HG03196 (cell line): ENCODE results near the gene LAMA3.

Experiments
- ATAC-seq: cut with Tn5 transposase; IDR thresholded peaks from one replicate; pipeline ENCODE4 v1.9.1; 2021; ENCODE audit not compliant: unreplicated experiment

LAMA3 gene

GRCh38 chr18:23772327-23773024 lies 83.2 kb downstream of the LAMA3 start:
- no peak for ATAC-seq

DNA sequence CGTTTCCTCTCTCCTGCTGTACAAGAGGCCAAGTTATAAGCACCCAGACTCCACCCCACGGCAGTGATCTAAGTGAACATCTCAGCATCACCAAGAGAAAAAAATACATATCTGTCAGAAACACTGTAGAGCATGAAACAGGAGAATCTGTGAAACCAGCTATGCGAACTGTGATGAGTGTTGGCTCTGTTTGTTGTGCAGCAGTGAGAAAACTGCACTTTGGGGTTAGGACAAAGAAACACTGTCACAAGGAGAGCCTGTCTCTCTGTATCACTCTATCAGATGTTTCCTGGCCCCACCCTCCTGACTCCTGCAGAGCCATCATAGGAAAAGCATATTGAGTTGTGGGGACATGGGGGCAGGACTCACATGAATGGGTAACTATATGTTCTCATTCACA lies 87.1 kb downstream of the LAMA3 start:
- no peak for ATAC-seq

GRCh38 chr18:23778828-23779227 lies 89.6 kb downstream of the LAMA3 start:
- ATAC-seq = no peak

DNA sequence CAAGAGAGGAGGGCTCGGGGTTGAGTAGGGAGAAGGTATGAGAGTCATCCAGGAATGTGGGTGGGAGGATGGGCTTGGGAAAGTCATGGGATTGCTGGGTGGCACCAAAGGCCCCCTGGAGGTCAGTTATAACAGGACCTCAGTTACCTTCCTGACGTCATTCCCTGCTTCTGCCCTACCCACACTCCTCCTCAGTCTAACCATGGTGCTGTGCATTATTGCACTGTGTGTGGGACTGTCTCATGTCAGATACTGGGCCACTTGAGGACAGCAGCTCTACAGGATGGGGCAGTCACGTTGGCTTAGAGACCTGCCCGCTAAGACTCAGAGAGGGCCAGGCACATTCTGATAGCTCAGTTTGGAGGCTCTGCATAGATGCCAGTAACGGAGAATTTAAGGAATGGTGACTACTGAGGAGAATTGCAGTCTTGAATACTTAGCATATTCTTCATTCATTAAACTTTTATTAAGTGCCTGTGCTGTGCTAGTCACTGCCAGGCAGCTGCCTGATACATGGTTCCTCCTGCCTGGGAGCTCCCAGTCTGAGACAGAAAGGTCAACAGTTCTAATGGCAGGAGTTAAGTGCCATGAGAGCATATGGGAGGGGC lies 90.5 kb downstream of the LAMA3 start:
- ATAC-seq = no peak

DNA sequence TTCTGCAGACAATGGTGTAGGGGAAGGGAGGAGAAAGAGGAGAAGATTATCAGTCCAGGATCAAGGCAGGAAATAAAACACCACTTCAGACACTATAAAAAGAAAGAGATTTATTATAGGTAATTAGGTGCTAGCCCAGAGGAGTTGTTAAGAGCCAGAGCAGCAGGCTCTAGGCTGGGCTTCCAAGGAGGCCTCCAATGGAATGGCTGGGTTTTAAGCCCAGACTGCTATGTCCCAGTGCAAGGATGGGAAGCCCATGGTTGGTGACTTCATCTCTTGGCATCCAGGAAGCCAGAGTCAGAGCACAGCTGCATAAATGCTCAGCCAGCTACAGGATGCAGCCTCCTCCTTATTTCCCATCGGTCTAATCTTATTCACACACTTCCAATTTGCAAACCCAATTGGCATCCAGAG lies 95.6 kb downstream of the LAMA3 start:
- no peak for ATAC-seq

DNA sequence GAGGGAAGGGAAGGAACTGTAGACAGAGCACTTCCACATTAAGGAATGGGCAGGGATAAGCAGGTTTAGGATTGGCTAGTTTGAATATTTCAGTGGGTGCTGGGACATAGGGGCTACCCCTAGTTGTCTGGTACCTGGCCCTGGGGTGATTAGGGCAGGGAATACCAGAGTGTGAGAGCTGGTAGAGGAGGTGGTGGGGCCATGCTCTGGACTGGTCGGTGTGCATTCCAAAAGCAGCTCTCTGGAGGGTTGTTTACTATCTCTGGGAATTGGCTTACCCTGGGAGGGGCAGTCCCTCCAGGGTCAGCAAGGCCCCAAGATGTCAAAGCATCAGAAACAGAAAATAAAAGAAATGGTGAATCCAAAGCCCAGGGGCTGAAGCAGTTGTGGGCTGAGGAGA lies 103.8 kb downstream of the LAMA3 start:
- no peak for ATAC-seq

DNA sequence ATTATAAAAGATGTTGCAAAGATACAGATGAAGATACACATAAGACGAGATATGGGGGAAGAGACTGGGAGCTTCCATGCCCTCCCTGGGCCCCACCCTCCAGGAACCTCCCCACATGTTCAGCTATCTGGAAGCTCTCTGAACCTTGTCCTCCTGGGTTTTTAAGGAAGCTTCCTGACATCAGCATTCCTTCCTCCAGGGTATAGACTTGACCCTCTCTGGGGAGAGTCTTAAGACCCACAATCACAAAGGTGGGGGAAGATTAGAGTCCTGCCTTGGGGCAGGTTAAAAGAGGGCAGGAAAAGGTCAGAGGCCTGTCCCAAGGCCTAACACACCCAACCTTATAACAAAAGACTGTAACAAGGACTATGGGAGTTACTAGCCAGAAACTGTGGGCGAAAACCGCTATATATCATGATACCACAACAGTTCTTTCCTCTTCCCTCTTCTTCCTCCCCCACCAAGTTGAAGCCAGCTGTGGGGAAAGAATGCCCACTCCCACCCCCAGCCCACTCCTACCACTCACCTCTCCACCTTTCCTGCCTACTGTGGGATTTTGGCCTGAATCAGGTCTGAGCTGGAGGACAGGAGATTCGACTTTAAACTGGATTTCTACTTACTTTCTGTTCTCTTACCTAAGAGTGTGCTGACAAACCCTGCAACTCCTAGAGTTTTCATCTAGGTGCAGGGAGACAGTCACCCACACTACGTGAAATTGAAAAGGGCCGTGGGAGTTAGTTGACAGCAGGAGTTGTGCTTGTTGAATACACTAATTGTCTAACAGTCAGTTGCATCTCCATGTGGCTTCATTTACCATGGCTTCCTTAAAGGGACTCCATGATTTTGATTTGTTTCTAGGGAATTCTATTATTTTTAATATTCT lies 105.0 kb downstream of the LAMA3 start:
- ATAC-seq = no peak

- ATAC-seq = no peak
Observed at GRCh38 chr18:23798249-23798648, 109.0 kb downstream of the LAMA3 start.

DNA sequence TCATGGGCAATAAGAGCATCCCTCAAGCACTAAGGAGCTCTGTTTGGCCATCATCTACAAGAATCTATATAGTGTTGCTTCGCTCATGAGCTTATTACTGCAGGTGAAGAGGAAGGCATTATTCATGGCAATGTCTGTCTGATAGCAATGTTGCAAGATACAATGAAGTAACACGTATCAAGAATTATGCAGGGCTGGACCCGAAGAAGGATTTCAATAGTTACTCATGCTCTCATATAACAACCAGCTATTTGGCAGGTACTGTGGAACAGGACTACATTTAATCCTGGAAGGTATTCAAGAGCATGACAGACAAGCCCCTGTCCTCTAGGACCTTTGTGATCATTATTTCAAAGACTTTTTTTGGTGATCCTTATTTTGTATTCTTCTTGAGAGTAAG lies 109.6 kb downstream of the LAMA3 start:
- ATAC-seq = no peak

GRCh38 chr18:23799540-23799939 lies 110.3 kb downstream of the LAMA3 start:
- ATAC-seq = no peak

DNA sequence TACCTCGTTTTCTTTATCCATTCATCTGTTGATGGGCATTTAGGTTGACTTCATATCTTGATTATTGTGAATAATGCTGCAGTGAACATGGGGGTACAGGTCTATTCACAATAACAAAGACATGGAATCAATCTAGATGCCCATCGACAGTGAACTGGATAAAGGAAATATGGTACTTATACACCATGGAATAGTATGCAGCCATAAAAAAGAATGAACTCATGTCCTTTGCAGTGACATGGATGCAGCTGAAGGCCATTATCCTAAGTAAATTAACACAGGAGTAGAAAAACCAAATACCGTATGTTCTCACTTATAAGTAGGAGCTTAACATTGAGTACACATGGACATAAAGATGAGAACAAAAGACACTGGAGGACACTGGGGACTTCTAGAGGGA lies 111.6 kb downstream of the LAMA3 start:
- no peak for ATAC-seq

DNA sequence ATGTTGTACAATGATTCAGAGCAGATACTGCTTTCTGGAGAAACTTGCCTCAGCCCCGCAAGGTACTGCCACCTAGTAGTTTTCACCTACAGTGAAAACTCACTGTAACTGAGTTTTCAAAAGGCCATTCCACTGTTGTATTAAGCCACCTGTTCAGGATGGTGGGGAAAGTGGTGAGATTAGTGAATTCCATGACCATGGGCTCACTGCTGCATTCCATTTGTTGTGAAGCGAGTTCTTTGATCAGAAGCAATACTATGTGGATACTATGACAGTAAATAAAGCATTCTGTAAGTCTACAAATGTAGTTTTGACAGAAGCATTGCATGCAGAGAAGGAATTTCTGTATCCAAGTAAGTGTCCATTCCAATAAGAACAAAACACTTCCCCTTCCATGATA lies 113.6 kb downstream of the LAMA3 start:
- no peak for ATAC-seq

- no peak for ATAC-seq
Observed at GRCh38 chr18:23803755-23804154, 114.5 kb downstream of the LAMA3 start.

DNA sequence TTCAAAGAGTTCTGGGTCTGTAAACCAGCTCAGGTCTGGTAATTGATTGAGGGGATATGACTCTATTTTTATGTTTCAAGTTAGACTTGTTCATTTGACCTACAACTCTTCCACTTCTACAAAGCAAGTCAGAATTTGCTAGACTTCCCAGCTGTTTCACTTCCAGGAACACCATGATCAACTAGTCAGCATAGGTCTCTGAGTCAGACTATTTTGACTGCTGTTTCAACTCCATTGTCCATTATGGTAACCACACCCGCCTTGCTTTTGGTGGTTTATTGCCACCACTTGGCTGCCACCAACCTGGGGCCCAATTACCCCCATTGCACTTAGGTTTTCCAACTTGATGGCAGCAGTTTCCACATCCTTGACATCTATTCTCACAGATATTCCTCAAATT lies 116.6 kb downstream of the LAMA3 start:
- no peak for ATAC-seq

GRCh38 chr18:23809415-23809814 lies 120.2 kb downstream of the LAMA3 start:
- no peak for ATAC-seq

DNA sequence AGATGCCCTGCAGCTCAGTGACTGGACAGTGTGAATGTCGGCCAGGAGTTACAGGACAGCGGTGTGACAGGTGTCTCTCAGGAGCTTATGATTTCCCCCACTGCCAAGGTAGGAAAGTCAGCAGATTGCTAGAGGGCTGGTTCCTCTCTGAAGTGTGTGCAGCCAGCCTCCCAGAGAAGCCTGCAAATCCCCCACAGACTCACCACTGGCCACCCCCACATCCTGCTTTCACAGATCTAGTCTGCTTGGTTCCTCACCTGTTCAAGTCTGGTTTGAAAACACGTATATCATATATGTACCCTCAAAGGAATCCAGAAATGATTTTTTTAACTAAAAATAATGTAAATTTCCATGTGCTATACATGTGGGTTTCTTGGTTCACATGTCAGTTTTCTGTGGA lies 121.1 kb downstream of the LAMA3 start:
- ATAC-seq = no peak

- ATAC-seq = no peak
Observed at GRCh38 chr18:23811176-23811575, 121.9 kb downstream of the LAMA3 start.

DNA sequence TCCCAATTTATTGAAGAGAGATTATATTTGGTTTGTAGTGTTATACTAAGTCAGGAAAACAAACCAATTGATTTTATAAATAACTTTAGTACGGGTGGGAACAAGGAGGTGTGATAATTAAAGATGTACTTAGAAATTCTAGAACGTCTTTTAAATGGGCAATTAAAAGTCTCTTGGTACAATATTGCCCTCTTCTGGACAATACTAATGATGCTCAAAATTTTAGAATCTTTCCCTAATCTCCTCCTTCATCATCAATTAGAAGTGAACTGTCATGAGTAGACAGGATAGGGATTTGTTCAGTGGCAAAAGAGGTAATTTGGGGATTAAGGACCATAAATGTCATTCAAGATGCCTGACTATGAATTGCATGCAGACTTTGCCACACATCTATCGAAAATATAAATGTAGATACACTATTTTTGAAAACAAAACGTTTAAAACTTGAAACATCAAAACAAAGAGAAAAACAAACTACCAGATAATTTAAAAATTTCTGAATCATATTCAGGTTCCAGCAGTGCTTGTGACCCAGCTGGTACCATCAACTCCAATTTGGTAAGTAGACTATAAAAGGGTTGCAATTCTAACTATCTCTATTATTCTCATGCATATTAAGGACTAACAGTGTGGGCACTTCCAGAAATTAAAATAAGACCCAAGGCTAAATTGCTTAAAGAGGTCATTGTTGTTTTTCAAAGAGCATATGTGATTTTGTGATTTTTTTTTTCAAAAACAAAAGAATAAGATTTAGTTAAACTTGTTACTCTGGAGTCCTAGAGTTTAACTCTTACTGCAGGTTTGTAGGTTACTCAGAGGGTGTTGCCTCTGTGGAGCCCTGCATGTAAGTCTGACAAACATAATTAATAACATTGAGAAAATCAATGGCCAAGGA lies 123.5 kb downstream of the LAMA3 start:
- no peak for ATAC-seq

GRCh38 chr18:23814991-23815614 lies 125.8 kb downstream of the LAMA3 start:
- no peak for ATAC-seq

DNA sequence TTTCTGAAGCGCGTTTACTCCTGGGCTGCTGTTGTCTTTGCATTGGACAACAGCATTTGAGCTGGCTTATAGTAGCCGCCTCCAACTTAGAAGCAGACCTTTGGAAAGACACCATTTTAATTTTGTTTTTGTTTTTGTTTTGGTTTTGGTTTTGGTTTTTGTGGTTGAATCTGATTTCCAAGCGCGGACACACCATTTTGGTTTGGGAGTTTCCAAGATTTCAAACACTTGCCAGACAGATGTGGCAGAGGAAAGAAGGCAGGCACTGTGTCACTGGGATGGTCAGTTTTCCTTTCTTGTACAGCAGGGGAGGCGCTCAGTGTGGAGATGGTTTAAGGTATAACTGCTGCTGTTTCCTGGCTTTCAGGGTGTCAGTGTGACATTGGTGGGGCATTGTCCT lies 126.8 kb downstream of the LAMA3 start:
- ATAC-seq = no peak

DNA sequence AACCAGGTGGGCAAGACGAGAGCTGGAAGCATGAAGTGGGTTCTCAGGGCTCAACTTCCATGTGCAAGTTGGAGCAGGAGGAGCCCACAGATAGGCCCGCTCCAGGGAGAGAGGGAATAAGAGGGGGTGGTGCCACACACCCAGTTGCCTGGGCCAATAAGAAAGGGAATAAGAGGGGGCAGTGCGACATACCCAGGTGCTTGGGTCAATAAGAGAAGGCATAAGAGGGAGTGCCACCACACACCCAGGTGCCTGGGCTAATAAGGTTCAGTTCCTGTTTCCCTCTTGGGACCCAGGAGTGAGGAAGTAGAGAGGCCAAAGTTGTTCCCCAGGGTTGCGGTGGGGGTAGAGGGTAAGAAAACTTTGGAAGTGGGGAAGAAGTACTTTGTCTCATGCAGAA lies 127.5 kb downstream of the LAMA3 start:
- no peak for ATAC-seq
